ELF-1 (cell line): Measurements from ENCODE around the gene SUCLA2.
A peak's percentile ranks its signal among the peaks of the same experiment; 100 is the strongest.

Source experiments
- DNase-seq: peaks from one replicate; pipeline ENCODE4 v3.0.0-alpha.2; 2016; ENCODE audit warnings: low read depth, low spot score

The SUCLA2 gene

DNA sequence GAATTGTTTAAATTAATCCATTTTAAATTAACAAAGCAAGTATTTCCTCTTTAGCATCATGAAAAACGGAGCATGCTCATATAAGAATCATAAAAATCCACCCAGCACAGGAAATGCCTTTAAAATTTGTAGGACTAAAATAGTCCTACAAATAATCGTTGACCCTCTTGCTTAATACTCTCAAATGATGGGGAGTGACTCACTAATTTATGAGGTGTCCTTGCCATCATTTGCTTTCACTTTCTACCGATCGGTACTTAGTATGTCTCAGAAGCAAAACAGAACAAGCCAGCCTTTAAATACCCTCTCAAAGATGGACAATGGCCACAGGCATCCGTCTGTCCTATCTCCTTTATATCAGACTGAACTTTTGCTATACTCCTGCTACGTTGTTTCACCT lies 97.2 kb downstream of the SUCLA2 start:
- no peak for DNase-seq

DNA sequence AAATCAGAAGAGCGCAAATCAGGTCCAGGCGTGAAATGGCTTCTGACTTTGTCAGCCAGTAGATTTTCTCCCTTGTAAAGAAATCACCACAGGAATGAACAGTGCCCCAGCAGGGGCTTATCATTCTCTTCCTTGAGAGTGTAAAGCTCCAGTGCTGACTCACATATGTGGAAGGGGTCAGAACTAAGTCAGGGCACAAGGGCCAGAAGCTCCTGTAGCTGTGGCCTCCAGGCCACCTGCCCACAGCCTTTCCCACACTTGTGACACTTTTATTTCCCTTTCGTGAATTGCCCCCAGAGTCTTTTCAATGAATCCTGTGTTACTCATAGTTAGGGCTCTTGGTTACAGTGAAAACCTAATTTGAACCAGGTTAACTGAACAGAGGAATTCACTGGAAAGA lies 99.6 kb downstream of the SUCLA2 start:
- no peak for DNase-seq

DNA sequence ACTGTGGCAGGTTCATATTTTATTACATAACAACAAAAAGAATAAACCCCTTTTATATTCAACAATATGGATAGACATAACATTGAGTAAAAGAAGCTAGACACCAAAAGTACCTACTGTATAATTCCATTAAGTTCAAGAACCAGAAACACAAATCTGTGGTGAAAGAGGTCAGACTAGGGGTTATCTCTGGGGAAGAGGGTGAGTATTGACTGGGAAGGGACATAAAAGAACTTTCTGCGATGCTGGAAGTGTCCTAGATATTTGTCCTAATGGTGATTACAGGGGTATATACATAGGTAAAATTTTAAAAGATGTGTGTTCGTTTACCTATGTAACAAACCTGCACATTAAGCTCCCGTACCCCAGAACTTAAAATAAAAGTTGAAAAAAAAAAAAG lies 103.0 kb downstream of the SUCLA2 start:
- DNase-seq, result no peak

DNA sequence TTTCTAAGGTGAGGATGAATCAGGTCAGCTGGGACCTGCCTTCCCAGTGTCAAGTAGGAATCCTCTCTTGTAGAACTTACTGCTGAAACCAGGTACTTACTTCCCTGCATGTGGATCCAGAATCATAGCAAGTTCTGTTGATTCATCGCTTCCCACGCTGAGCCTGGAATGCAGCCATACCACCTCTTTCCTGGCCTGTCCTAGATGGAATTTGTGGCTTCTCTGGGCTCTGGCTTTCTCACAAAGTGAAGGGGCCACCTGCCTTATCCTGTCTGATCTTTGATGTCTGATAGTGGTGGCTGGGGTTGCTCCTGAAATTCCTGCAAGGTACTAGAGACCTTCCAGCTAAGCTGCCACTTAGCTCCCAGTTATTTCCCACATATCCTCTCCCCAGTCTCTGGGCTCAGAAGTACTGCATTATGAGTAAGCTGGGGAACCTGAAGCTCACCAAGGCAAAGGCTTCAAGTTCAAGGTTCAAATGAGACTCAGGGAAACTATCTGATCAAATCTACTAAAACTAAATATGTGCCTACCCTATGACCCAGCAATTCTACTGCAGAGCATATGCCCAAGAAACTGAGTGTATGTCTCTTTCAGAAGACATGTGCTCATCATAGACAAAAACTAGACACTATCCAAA lies 103.5 kb downstream of the SUCLA2 start:
- peak; percentile 87 for DNase-seq

DNA sequence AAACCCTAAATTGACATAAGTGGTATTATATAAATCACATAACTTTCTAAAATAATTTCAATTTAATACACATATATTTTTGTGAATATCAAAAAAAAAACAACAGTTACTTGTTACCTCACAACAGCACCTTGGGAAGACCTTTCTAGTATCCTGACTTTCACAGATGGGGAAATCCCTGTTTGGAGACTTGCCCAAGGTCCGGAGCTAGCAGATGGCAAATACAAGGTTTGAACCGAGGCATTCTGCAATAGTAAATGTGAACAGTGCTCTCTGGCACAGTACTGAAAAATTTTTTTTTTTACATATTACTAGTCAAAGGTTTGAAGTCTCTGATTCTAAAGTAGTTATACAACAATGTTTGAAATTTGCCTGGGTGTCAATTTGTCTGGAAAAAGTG lies 104.5 kb downstream of the SUCLA2 start:
- DNase-seq, result no peak

DNA sequence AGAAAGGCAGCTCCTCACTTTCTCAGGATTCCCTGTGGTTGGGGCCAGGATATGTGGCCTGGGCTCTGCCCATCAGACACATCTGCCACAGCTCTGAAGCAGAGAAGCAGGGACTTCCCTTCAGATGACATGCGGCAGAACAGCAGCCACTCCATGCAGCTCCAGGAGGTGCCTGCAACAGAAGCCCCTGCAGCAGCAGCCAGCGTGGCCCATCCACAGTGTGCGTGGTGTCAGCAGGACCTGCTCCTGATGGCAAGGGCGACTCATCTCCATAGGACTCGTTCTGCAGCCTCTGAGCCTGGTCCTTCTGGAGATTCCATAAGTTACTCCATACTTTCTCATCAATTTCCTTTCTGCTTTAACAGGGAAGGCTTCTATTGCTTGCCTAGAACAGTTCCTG lies 105.0 kb downstream of the SUCLA2 start:
- DNase-seq, result no peak

DNA sequence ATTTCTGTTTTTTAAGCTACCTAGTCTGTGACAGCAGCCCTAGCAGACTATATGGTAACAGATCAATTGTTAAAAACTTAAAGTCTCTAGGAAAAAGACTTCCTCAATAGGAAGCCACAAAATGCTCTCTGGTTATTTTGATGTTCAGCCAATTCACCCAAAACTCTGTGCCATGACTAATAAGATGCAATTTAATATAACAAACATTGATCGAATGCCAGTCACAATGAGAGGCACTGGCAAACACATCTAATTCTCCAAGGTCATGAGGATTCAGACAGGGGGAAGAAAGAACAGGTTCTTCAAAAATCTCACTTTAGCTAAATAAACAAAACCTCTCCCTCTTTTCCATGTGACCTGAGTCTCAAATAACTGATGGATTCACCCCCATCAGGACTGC lies 107.5 kb downstream of the SUCLA2 start:
- no peak for DNase-seq
